Fibroblast of lung (primary cell): ENCODE data around the gene C1QTNF3.

Experiments used
- EZH2 ChIP-seq: IDR thresholded peaks from 2 replicates; pipeline ENCODE4 v1.5.1; 2012; ENCODE audit warnings: low read length, control low read depth, mild to moderate bottlenecking; ENCODE audit errors: missing control alignments
- TF ChIP-seq, protein P1 (sequence below), 2 donors: IDR thresholded peaks in 1 of 2; conservative IDR thresholded peaks in 1 of 2; 1 replicate in 1 of 2; 2 replicates in 1 of 2; pipeline ENCODE4 v1.5.1; 2011 to 2012; ENCODE audit warnings: low read length in 2 of 2, control low read depth in 1 of 2, inconsistent platforms in 1 of 2, low read depth in 1 of 2, mild to moderate bottlenecking in 1 of 2

DNA sequence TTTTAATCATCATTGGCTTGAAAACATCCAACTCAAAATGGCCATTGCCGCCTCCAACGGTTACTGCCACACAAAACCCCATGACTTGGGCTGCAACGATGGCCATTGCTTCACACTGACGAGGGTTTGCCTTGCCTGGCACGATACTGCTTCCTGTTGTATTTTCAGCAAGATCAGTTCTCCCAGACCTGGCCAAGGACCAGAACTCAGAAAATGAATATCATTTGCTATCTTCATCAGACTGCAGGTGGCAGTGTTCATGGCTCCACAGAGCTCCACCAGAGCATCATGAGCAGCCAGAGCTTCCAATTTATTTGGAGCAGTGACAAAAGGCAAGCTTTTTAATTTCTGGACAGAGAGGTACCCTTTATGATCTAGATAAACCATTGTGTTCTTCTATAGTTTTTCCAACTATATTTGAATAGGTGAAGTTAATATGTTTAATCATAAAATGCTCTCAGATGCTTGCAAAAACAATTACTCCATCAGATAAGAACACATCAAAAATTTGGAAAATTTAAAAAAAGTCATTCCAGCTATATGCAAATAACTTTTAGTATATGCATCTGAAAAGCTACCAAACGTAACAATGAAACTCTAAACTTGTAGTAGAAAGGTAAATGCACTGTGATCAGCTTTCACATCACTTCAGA is 45.6 kb downstream of the C1QTNF3 start:
- TF ChIP-seq, protein P1, sequence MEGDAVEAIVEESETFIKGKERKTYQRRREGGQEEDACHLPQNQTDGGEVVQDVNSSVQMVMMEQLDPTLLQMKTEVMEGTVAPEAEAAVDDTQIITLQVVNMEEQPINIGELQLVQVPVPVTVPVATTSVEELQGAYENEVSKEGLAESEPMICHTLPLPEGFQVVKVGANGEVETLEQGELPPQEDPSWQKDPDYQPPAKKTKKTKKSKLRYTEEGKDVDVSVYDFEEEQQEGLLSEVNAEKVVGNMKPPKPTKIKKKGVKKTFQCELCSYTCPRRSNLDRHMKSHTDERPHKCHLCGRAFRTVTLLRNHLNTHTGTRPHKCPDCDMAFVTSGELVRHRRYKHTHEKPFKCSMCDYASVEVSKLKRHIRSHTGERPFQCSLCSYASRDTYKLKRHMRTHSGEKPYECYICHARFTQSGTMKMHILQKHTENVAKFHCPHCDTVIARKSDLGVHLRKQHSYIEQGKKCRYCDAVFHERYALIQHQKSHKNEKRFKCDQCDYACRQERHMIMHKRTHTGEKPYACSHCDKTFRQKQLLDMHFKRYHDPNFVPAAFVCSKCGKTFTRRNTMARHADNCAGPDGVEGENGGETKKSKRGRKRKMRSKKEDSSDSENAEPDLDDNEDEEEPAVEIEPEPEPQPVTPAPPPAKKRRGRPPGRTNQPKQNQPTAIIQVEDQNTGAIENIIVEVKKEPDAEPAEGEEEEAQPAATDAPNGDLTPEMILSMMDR (conservative IDR thresholded peaks at IDR 0.05 in 1 of 2, IDR thresholded peaks at IDR 0.05 in 1 of 2; ENCODE audit: low read depth in 1 of 2, low read length in 2 of 2): peak; percentile 73 to 77
- no peak for TF ChIP-seq EZH2
